Ishikawa (cell line): ENCODE measurements around the gene ADAMTS18.

Source experiments
- CEBPB ChIP-seq: IDR thresholded peaks from 2 replicates; pipeline ENCODE4 v1.6.1; 2012
- CREB1 ChIP-seq: IDR thresholded peaks from 2 replicates; pipeline ENCODE4 v1.6.1; 2012; ENCODE audit warnings: low read depth
- EGR1 ChIP-seq: IDR thresholded peaks from 2 replicates; pipeline ENCODE4 v1.6.1; 2012
- EP300 ChIP-seq: IDR thresholded peaks from 2 replicates; pipeline ENCODE4 v1.6.1; 2012; ENCODE audit warnings: borderline replicate concordance
- FOXM1 ChIP-seq: IDR thresholded peaks from 2 replicates; pipeline ENCODE4 v1.6.1; 2012; ENCODE audit warnings: low read depth, borderline replicate concordance
- MAX ChIP-seq: IDR thresholded peaks from 2 replicates; pipeline ENCODE4 v1.6.1; 2012
- NFIC ChIP-seq: IDR thresholded peaks from 2 replicates; pipeline ENCODE4 v1.6.1; 2012
- RAD21 ChIP-seq: IDR thresholded peaks from 2 replicates; pipeline ENCODE4 v1.6.1; 2012; ENCODE audit warnings: low read depth
- REST ChIP-seq: IDR thresholded peaks from 2 replicates; pipeline ENCODE4 v1.6.1; 2012; ENCODE audit warnings: low read depth, mild to moderate bottlenecking
- TAF1 ChIP-seq: IDR thresholded peaks from 2 replicates; pipeline ENCODE4 v1.6.1; 2012; ENCODE audit warnings: low read depth, mild to moderate bottlenecking
- TCF12 ChIP-seq: IDR thresholded peaks from 2 replicates; pipeline ENCODE4 v1.6.1; 2012; ENCODE audit warnings: low read depth
- TEAD4 ChIP-seq: IDR thresholded peaks from 2 replicates; pipeline ENCODE4 v1.6.1; 2012
- USF1 ChIP-seq: IDR thresholded peaks from 2 replicates; pipeline ENCODE4 v1.6.1; 2012
- YY1 ChIP-seq: IDR thresholded peaks from 2 replicates; pipeline ENCODE4 v1.6.1; 2012; ENCODE audit warnings: low read depth
- ZBTB7A ChIP-seq: IDR thresholded peaks from 2 replicates; pipeline ENCODE4 v1.6.1; 2012; ENCODE audit warnings: low read depth

Gene ADAMTS18

GRCh38 chr16:77299395-77299794, 135.4 kb downstream of the ADAMTS18 start:
- TF ChIP-seq TCF12 (no peak), EGR1 (no peak), REST (no peak), FOXM1 (no peak), RAD21 (no peak), YY1 (no peak), NFIC (no peak), CEBPB (no peak), CREB1 (no peak), TEAD4 (no peak), ZBTB7A (no peak), MAX (no peak), TAF1 (no peak), EP300 (no peak), USF1 (no peak)

GRCh38 chr16:77298418-77299360, 136.1 kb downstream of the ADAMTS18 start:
- TF ChIP-seq TAF1 (no peak), EGR1 (no peak), TCF12 (peak; percentile 72), YY1 (no peak), REST (no peak), FOXM1 (no peak), RAD21 (no peak), ZBTB7A (no peak), CEBPB (peak; percentile 71), MAX (no peak), USF1 (no peak), NFIC (no peak), CREB1 (no peak), TEAD4 (peak; percentile 72), EP300 (peak; percentile 79; the same call in 1 of the 2 replicates)

GRCh38 chr16:77297996-77298395, 136.8 kb downstream of the ADAMTS18 start:
- no peak for TF ChIP-seq TEAD4
- no peak for TF ChIP-seq EP300
- no peak for TF ChIP-seq YY1
- no peak for TF ChIP-seq TAF1
- TF ChIP-seq TCF12, result no peak
- TF ChIP-seq USF1, result no peak
- TF ChIP-seq FOXM1, result no peak
- TF ChIP-seq CEBPB, result no peak
- no peak for TF ChIP-seq REST
- no peak for TF ChIP-seq MAX
- TF ChIP-seq CREB1, result no peak
- TF ChIP-seq NFIC, result no peak
- no peak for TF ChIP-seq RAD21
- no peak for TF ChIP-seq ZBTB7A
- no peak for TF ChIP-seq EGR1
